Measurements from ENCODE around the gene SLC25A1. TPM values are rescaled to one million over a fixed set of nuclear protein-coding genes. Genes with fewer than 3 reads are reported as not detected.

SLC25A1 gene
- total RNA-seq (ENCODE audit: insufficient read depth, low replicate concordance): 19.3 TPM

- peak; percentile 93 for DNase-seq (ENCODE audit: low spot score)
These were observed at the start of gene SLC25A1 for GRCh38 chr22:19178657-19179496. SLC25A1 (minus strand) TSS chr22:19178736; CDS start chr22:19178673, 63 bp downstream.

GRCh38 chr22:19228179-19228578 is 49.6 kb upstream of the SLC25A1 start:
- DNase-seq (ENCODE audit: low spot score): no peak

GRCh38 chr22:19226428-19226827 is 47.9 kb upstream of the SLC25A1 start:
- no peak for DNase-seq (ENCODE audit: low spot score)

GRCh38 chr22:19225560-19225959 is 47.0 kb upstream of the SLC25A1 start:
- DNase-seq (ENCODE audit: low spot score): no peak

- no peak for DNase-seq (ENCODE audit: low spot score)
These were observed 46.4 kb upstream of the SLC25A1 start for GRCh38 chr22:19224985-19225384.

- DNase-seq (ENCODE audit: low spot score): no peak
These were observed 46.0 kb upstream of the SLC25A1 start for GRCh38 chr22:19224557-19224956.

GRCh38 chr22:19223617-19224016 is 45.1 kb upstream of the SLC25A1 start:
- DNase-seq (ENCODE audit: low spot score): no peak

GRCh38 chr22:19223110-19223509 is 44.6 kb upstream of the SLC25A1 start:
- DNase-seq (ENCODE audit: low spot score): no peak

- no peak for DNase-seq (ENCODE audit: low spot score)
These were observed 43.9 kb upstream of the SLC25A1 start for GRCh38 chr22:19222242-19223005.

GRCh38 chr22:19220867-19221266 is 42.3 kb upstream of the SLC25A1 start:
- DNase-seq (ENCODE audit: low spot score): no peak

GRCh38 chr22:19218541-19219233 is 40.2 kb upstream of the SLC25A1 start:
- no peak for DNase-seq (ENCODE audit: low spot score)

- DNase-seq (ENCODE audit: low spot score): no peak
These were observed 38.0 kb upstream of the SLC25A1 start for GRCh38 chr22:19216579-19216978.

GRCh38 chr22:19215360-19215759 is 36.8 kb upstream of the SLC25A1 start:
- no peak for DNase-seq (ENCODE audit: low spot score)

- DNase-seq (ENCODE audit: low spot score): no peak
These were observed 35.5 kb upstream of the SLC25A1 start for GRCh38 chr22:19214078-19214473.

- DNase-seq (ENCODE audit: low spot score): no peak
These were observed 35.0 kb upstream of the SLC25A1 start for GRCh38 chr22:19213442-19214077.

- DNase-seq (ENCODE audit: low spot score): no peak
These were observed 34.5 kb upstream of the SLC25A1 start for GRCh38 chr22:19213001-19213400.

GRCh38 chr22:19212302-19212870 is 33.9 kb upstream of the SLC25A1 start:
- DNase-seq (ENCODE audit: low spot score): no peak

GRCh38 chr22:19210188-19210587 is 31.7 kb upstream of the SLC25A1 start:
- DNase-seq (ENCODE audit: low spot score): no peak

GRCh38 chr22:19208287-19208847 is 29.8 kb upstream of the SLC25A1 start:
- DNase-seq (ENCODE audit: low spot score): no peak

GRCh38 chr22:19207884-19208283 is 29.3 kb upstream of the SLC25A1 start:
- DNase-seq (ENCODE audit: low spot score): no peak

- no peak for DNase-seq (ENCODE audit: low spot score)
These were observed 28.9 kb upstream of the SLC25A1 start for GRCh38 chr22:19207401-19207808.
